H9 (cell line): Measurements from ENCODE around the gene CLCNKA. TPM values are rescaled to one million over a fixed set of nuclear protein-coding genes. Genes with fewer than 3 reads are reported as not detected.

Experiments used
- DNase-seq: peaks from one replicate; pipeline ENCODE4 v3.0.0-alpha.2; 2017
- H2AFZ ChIP-seq: one replicate; pipeline ENCODE4 v1.6.1; 2013; ENCODE audit warnings: mild to moderate bottlenecking, low read length, control low read depth, moderate library complexity
- H2AK5ac ChIP-seq: 2 replicates; pipeline ENCODE4 v1.6.1; 2013; ENCODE audit warnings: low read length, control low read depth, mixed read lengths; ENCODE audit not compliant: insufficient read length
- H2BK120ac ChIP-seq: one replicate; pipeline ENCODE4 v1.6.1; 2013; ENCODE audit warnings: low read depth, mild to moderate bottlenecking, low read length, control low read depth, inconsistent platforms; ENCODE audit not compliant: poor library complexity, severe bottlenecking
- H2BK12ac ChIP-seq: 2 replicates; pipeline ENCODE4 v1.6.1; 2013; ENCODE audit warnings: low read length, control low read depth, mixed read lengths, low read depth; ENCODE audit not compliant: insufficient read length
- H2BK15ac ChIP-seq: 2 replicates; pipeline ENCODE4 v1.6.1; 2013; ENCODE audit warnings: low read depth, low read length, control low read depth
- H2BK20ac ChIP-seq: one replicate; pipeline ENCODE4 v1.6.1; 2013; ENCODE audit warnings: low read depth, mild to moderate bottlenecking, low read length, control low read depth, inconsistent platforms; ENCODE audit not compliant: poor library complexity, severe bottlenecking
- H2BK5ac ChIP-seq: 2 replicates; pipeline ENCODE4 v1.6.1; 2013; ENCODE audit warnings: low read length, control low read depth, mixed read lengths; ENCODE audit not compliant: insufficient read length
- H3K14ac ChIP-seq: 2 replicates; pipeline ENCODE4 v1.6.1; 2013; ENCODE audit warnings: low read length, control low read depth; ENCODE audit not compliant: insufficient read depth
- H3K18ac ChIP-seq: 2 replicates; pipeline ENCODE4 v1.6.1; 2013; ENCODE audit warnings: low read depth, mild to moderate bottlenecking, mixed read lengths, low read length, control low read depth; ENCODE audit not compliant: insufficient read length
- H3K23ac ChIP-seq: 2 replicates; pipeline ENCODE4 v1.6.1; 2013; ENCODE audit warnings: low read length, control low read depth, mixed read lengths, low read depth; ENCODE audit not compliant: insufficient read length
- H3K23me2 ChIP-seq: 2 replicates; pipeline ENCODE4 v1.6.1; 2013; ENCODE audit warnings: low read depth, mild to moderate bottlenecking, mixed read lengths, low read length, control low read depth; ENCODE audit not compliant: insufficient read length, poor library complexity, severe bottlenecking
- H3K27ac ChIP-seq: 2 replicates; pipeline ENCODE4 v1.5.1; 2013; ENCODE audit warnings: low read length, control low read depth, mixed read lengths, low read depth; ENCODE audit not compliant: insufficient read length
- H3K27me3 ChIP-seq: 2 replicates; pipeline ENCODE4 v1.6.1; 2013; ENCODE audit warnings: low read length, control low read depth, inconsistent platforms; ENCODE audit not compliant: insufficient read depth
- H3K4ac ChIP-seq: 2 replicates; pipeline ENCODE4 v1.6.1; 2013; ENCODE audit warnings: low read depth, mild to moderate bottlenecking, control low read depth, inconsistent platforms, low read length, moderate library complexity
- H3K4me1 ChIP-seq: 2 replicates; pipeline ENCODE4 v1.6.1; 2013; ENCODE audit warnings: low read length, control low read depth, inconsistent platforms; ENCODE audit not compliant: insufficient read depth
- H3K4me2 ChIP-seq: 2 replicates; pipeline ENCODE4 v1.6.1; 2013; ENCODE audit warnings: low read length, control low read depth, mixed read lengths; ENCODE audit not compliant: insufficient read length, insufficient read depth
- H3K56ac ChIP-seq: 2 replicates; pipeline ENCODE4 v1.6.1; 2013; ENCODE audit warnings: low read depth, mild to moderate bottlenecking, mixed read lengths, low read length, control low read depth; ENCODE audit not compliant: insufficient read length
- H3K79me1 ChIP-seq: 2 replicates; pipeline ENCODE4 v1.6.1; 2013; ENCODE audit warnings: low read depth, mild to moderate bottlenecking, moderate library complexity, low read length, control low read depth, inconsistent platforms; ENCODE audit not compliant: insufficient read depth, poor library complexity, severe bottlenecking
- H3K79me2 ChIP-seq: 2 replicates; pipeline ENCODE4 v1.6.1; 2013; ENCODE audit warnings: low read length, control low read depth, inconsistent platforms; ENCODE audit not compliant: insufficient read depth
- H3K9ac ChIP-seq: 2 replicates; pipeline ENCODE4 v1.6.1; 2013; ENCODE audit warnings: low read length, control low read depth, mixed read lengths; ENCODE audit not compliant: insufficient read length; ENCODE audit errors: extremely low read depth
- H3K9me3 ChIP-seq: one replicate; pipeline ENCODE4 v1.6.1; 2013; ENCODE audit warnings: low read depth, low read length, inconsistent platforms; ENCODE audit not compliant: control insufficient read depth
- H3T11ph ChIP-seq: one replicate; pipeline ENCODE4 v1.6.1; 2013; ENCODE audit warnings: mild to moderate bottlenecking, low read length, control low read depth, inconsistent platforms
- H4K20me1 ChIP-seq: one replicate; pipeline ENCODE4 v1.6.1; 2013; ENCODE audit not compliant: control insufficient read depth, insufficient read length, insufficient read depth
- H4K5ac ChIP-seq: 2 replicates; pipeline ENCODE4 v1.6.1; 2013; ENCODE audit warnings: low read depth, mild to moderate bottlenecking, mixed read lengths, low read length, control low read depth; ENCODE audit not compliant: insufficient read length
- H4K8ac ChIP-seq: replicated peaks from 2 replicates; pipeline ENCODE4 v1.6.1; 2013; ENCODE audit warnings: low read length, control low read depth, mixed read lengths, low read depth; ENCODE audit not compliant: insufficient read length
- H4K91ac ChIP-seq: 2 replicates; pipeline ENCODE4 v1.6.1; 2013; ENCODE audit warnings: low read depth, mild to moderate bottlenecking, moderate library complexity, mixed read lengths, low read length, control low read depth; ENCODE audit not compliant: insufficient read length
- H3K27ac Mint-ChIP-seq, 3 experiments: 2 replicates in 2 of 3; 3 replicates in 1 of 3; pipeline ENCODE4 v1.8.0; 2020 to 2021; ENCODE audit warnings: mixed read lengths in 3 of 3, mild to moderate bottlenecking in 1 of 3, moderate library complexity in 1 of 3
- H3K27me3 Mint-ChIP-seq: 2 replicates; pipeline ENCODE4 v1.8.0; 2021; ENCODE audit warnings: low read depth, mild to moderate bottlenecking, moderate library complexity, mixed read lengths
- H3K36me3 Mint-ChIP-seq, 3 experiments: 2 replicates in 2 of 3; 3 replicates in 1 of 3; pipeline ENCODE4 v1.8.0; 2020 to 2021; ENCODE audit warnings: low read depth in 3 of 3, mixed read lengths in 3 of 3; ENCODE audit not compliant: insufficient read depth in 1 of 3
- H3K4me1 Mint-ChIP-seq, 2 experiments: 2 replicates each; pipeline ENCODE4 v1.8.0; 2020; ENCODE audit warnings: mixed read lengths in 2 of 2
- H3K4me3 Mint-ChIP-seq, 2 experiments: 2 replicates in 1 of 2; 3 replicates in 1 of 2; pipeline ENCODE4 v1.8.0; 2020 to 2021; ENCODE audit warnings: mild to moderate bottlenecking in 2 of 2, mixed read lengths in 2 of 2, moderate library complexity in 1 of 2
- H3K9me3 Mint-ChIP-seq, 2 experiments: 2 replicates in 1 of 2; 3 replicates in 1 of 2; pipeline ENCODE4 v1.8.0; 2020; ENCODE audit warnings: mild to moderate bottlenecking in 2 of 2, mixed read lengths in 2 of 2, moderate library complexity in 1 of 2
- CTCF ChIP-seq: fragments of 200-600 bp; sonication (generic); conservative IDR thresholded peaks from 3 replicates; pipeline ENCODE4 v1.8.0; 2021; ENCODE audit warnings: antibody characterized with exemption, mild to moderate bottlenecking
- WGBS: extraction: QIAGEN DNeasy Blood & Tissue Kit; methylation state at CpG from one replicate; pipeline ENCODE4 v1.1.7; 2013; ENCODE audit warnings: missing lambda C conversion rate, low lambda C conversion rate, mixed read lengths; ENCODE audit not compliant: insufficient read length; ENCODE audit errors: extremely low coverage; 5-methylcytosine and 5-hydroxymethylcytosine counted together
- total RNA-seq: library from RNA; stranded (reverse); gene quantifications from 2 replicates; pipeline ENCODE4 v1.2.1, GENCODE V29; 2021

Gene CLCNKA
- total RNA-seq, 1 experiment from 2014 or later = 0.98 TPM

GRCh38 chr1:15981679-15982078 is 40.2 kb upstream of the CLCNKA start:
- H3K9me3 ChIP-seq = no peaks in the 10 kb centered on the region
- H3K36me3 Mint-ChIP-seq = no peaks in the 10 kb centered on the region
- no peak overlapping the region for H3K18ac ChIP-seq
- H3K56ac ChIP-seq = no peak overlapping the region
- H3K23ac ChIP-seq = no peak overlapping the region
- no peak overlapping the region for H3K27ac ChIP-seq
- H3K27ac Mint-ChIP-seq = no peak overlapping the region
- peaks cover under 1 to 3% of the 10 kb centered on the region in 2 experiments; a peak in 2 of 4 replicates for H3K4me1 Mint-ChIP-seq
- H3K27me3 Mint-ChIP-seq = peaks cover 35% of the 10 kb centered on the region
- no peak overlapping the region for H2BK5ac ChIP-seq
- H3K23me2 ChIP-seq = no peaks in the 10 kb centered on the region
- no peak overlapping the region for H3K4me3 Mint-ChIP-seq
- H4K20me1 ChIP-seq = no peaks in the 10 kb centered on the region
- H4K5ac ChIP-seq = no peak overlapping the region
- no peak overlapping the region for H3K4ac ChIP-seq
- no peaks in the 10 kb centered on the region for H3K79me2 ChIP-seq
- H3K9me3 Mint-ChIP-seq = peaks cover 0 to 6% of the 10 kb centered on the region in 2 experiments; a peak in 1 of 5 replicates
- no peaks in the 10 kb centered on the region for H3K27me3 ChIP-seq
- no peak overlapping the region for H2AFZ ChIP-seq
- TF ChIP-seq CTCF = no peak
- H3K9ac ChIP-seq = no peak overlapping the region
- no peak for DNase-seq
- no peak overlapping the region for H2BK12ac ChIP-seq
- no peak overlapping the region for H2BK20ac ChIP-seq
- H2BK15ac ChIP-seq = no peak overlapping the region
- no peak overlapping the region for H3K14ac ChIP-seq
- H3K79me1 ChIP-seq = no peaks in the 10 kb centered on the region
- no peak overlapping the region for H4K8ac ChIP-seq
- no peak overlapping the region for H3K4me2 ChIP-seq
- H4K91ac ChIP-seq = no peak overlapping the region
- WGBS = no CpG with 5 or more reads among the region's 3 CpGs
- no peaks in the 10 kb centered on the region for H3K4me1 ChIP-seq
- no peak overlapping the region for H2AK5ac ChIP-seq
- no peak overlapping the region for H3T11ph ChIP-seq
- no peak overlapping the region for H2BK120ac ChIP-seq
